Colonic mucosa (tissue), 4 donors: ENCODE measurements around the gene AKT1. TPM values are rescaled to one million over a fixed set of nuclear protein-coding genes. Genes with fewer than 3 reads are reported as not detected.
A peak's percentile ranks its signal among the peaks of the same experiment; 100 is the strongest.

Experiments
- DNase-seq: peaks from one replicate; pipeline ENCODE4 v3.0.0-alpha.2; 2020
- H3K27ac ChIP-seq: fragments of 200-600 bp; one replicate; pipeline ENCODE4 v1.8.0; 2021
- H3K27me3 ChIP-seq: fragments of 200-600 bp; one replicate; pipeline ENCODE4 v1.8.0; 2021
- H3K36me3 ChIP-seq: fragments of 200-600 bp; one replicate; pipeline ENCODE4 v1.8.0; 2021
- H3K4me1 ChIP-seq: fragments of 200-600 bp; one replicate; pipeline ENCODE4 v1.8.0; 2021; ENCODE audit warnings: mild to moderate bottlenecking
- H3K4me3 ChIP-seq: fragments of 200-600 bp; one replicate; pipeline ENCODE4 v1.8.0; 2021
- H3K9ac ChIP-seq, 2 donors: one replicate each; pipeline ENCODE4 v1.7.0; 2013; ENCODE audit warnings: control low read depth in 2 of 2, low read depth in 2 of 2, low read length in 2 of 2
- H3K9me3 ChIP-seq: fragments of 200-600 bp; one replicate; pipeline ENCODE4 v1.8.0; 2021
- CTCF ChIP-seq: fragments of 200-600 bp; IDR thresholded peaks from one replicate; pipeline ENCODE4 v1.8.0; 2022; ENCODE audit warnings: antibody characterized with exemption, mild to moderate bottlenecking
- intact Hi-C: fragments of 100-400 bp; cut with DNase I; formaldehyde crosslinking; loops from one replicate; pipeline ENCODE4 v1.14.1; 2022
- total RNA-seq, 2 donors: library from RNA; stranded (reverse); fragmentation: NEBNext Ultra II Directional in 1 of 2; extraction: Animal tissue kit (Norgen Biotek cat#: 25700) in 1 of 2; gene quantifications; one replicate each; pipeline ENCODE4 v1.2.1, GENCODE V29; 2021
- donor health status: healthy.
- donor health status: DM: no; HTN: no; CAD: no.
- donor health status: DM: no; HTN: no; CAD: no.

AKT1 gene
- total RNA-seq, 2 donors from 2014 or later: 117 to 181 TPM

GRCh38 chr14:104799244-104800014 is 3.9 kb upstream of the AKT1 start:
- DNase-seq: peak; percentile 40
- H3K27ac ChIP-seq: peak overlapping the region; percentile 83
- peaks cover 18% of the 10 kb centered on the region for H3K4me1 ChIP-seq
- peak overlapping the region; percentile 60 to 87 for H3K9ac ChIP-seq
- no peaks in the 10 kb centered on the region for H3K36me3 ChIP-seq
- TF ChIP-seq CTCF: no peak
- no peaks in the 10 kb centered on the region for H3K27me3 ChIP-seq
- intact Hi-C loops: no loop called here
- no peaks in the 10 kb centered on the region for H3K9me3 ChIP-seq
- H3K4me3 ChIP-seq: peak overlapping the region; percentile 20

GRCh38 chr14:104798300-104799243 is 3.0 kb upstream of the AKT1 start:
- H3K27me3 ChIP-seq: no peaks in the 10 kb centered on the region
- H3K27ac ChIP-seq: peak overlapping the region; percentile 83
- peaks cover 27% of the 10 kb centered on the region for H3K4me1 ChIP-seq
- peak overlapping the region in 1 of 2 donors; percentile 32 for H3K9ac ChIP-seq
- no peaks in the 10 kb centered on the region for H3K36me3 ChIP-seq
- no peak overlapping the region for H3K4me3 ChIP-seq
- TF ChIP-seq CTCF: no peak
- no peaks in the 10 kb centered on the region for H3K9me3 ChIP-seq
- DNase-seq: no peak
- intact Hi-C loops: no loop called here

GRCh38 chr14:104797115-104798044 is 1.8 kb upstream of the AKT1 start:
- peak; percentile 51 for DNase-seq
- no peak for TF ChIP-seq CTCF
- intact Hi-C loops: no loop called here
- Histone ChIP-seq H3K27ac (peak overlapping the region; percentile 44), H3K4me3 (no peak overlapping the region), H3K36me3 (no peaks in the 10 kb centered on the region), H3K4me1 (peaks cover 36% of the 10 kb centered on the region), H3K9ac (peak overlapping the region; percentile 32 to 37), H3K27me3 (no peaks in the 10 kb centered on the region), H3K9me3 (no peaks in the 10 kb centered on the region)

- Histone ChIP-seq H3K9me3 (no peaks in the 10 kb centered on the region), H3K27me3 (no peaks in the 10 kb centered on the region), H3K9ac (peak overlapping the region in 1 of 2 donors; percentile 17), H3K27ac (no peak overlapping the region), H3K36me3 (no peaks in the 10 kb centered on the region), H3K4me3 (no peak overlapping the region), H3K4me1 (peaks cover 35% of the 10 kb centered on the region)
- intact Hi-C loops: no loop called here
- TF ChIP-seq CTCF: no peak
- DNase-seq: no peak
Measured at GRCh38 chr14:104796687-104797081, 1.1 kb upstream of the AKT1 start.
